Astrocyte (in vitro differentiated cells and primary cell): ENCODE data around the gene TSPEAR. TPM values are rescaled to one million over a fixed set of nuclear protein-coding genes. Genes with fewer than 3 reads are reported as not detected.

Source experiments
- DNase-seq: peaks from one replicate; pipeline ENCODE4 v3.0.0-alpha.2; 2010; ENCODE audit warnings: low read depth
- FAIRE-seq: peaks from 2 replicates; lab custom pipeline; 2011; peaks lifted over from hg19 to GRCh38; lab: Jason Lieb, UNC
- H2AFZ ChIP-seq: 2 replicates; pipeline ENCODE4 v1.6.0; 2012; ENCODE audit warnings: low read depth, low read length, inconsistent platforms
- H3K27ac ChIP-seq: 2 replicates; pipeline ENCODE4 v1.5.1; 2011; ENCODE audit warnings: low read depth, low read length, inconsistent platforms
- H3K27me3 ChIP-seq: 2 replicates; pipeline ENCODE4 v1.6.0; 2011; ENCODE audit warnings: low read length, inconsistent platforms; ENCODE audit not compliant: insufficient read depth
- H3K36me3 ChIP-seq: 2 replicates; pipeline ENCODE4 v1.5.1; 2011; ENCODE audit warnings: low read length, inconsistent platforms; ENCODE audit not compliant: insufficient read depth
- H3K4me1 ChIP-seq: 2 replicates; pipeline ENCODE4 v1.5.1; 2011; ENCODE audit warnings: low read length, inconsistent platforms; ENCODE audit not compliant: insufficient read depth
- H3K4me2 ChIP-seq: 2 replicates; pipeline ENCODE4 v1.6.0; 2012; ENCODE audit warnings: low read length, inconsistent platforms
- H3K4me3 ChIP-seq: 2 replicates; pipeline ENCODE4 v1.5.1; 2011; ENCODE audit warnings: low read depth, mild to moderate bottlenecking, low read length, inconsistent platforms; ENCODE audit not compliant: insufficient read depth
- H3K79me2 ChIP-seq: 2 replicates; pipeline ENCODE4 v1.6.0; 2012; ENCODE audit warnings: mild to moderate bottlenecking, low read length, inconsistent platforms; ENCODE audit not compliant: insufficient read depth
- H3K9ac ChIP-seq: 2 replicates; pipeline ENCODE4 v1.6.0; 2012; ENCODE audit warnings: mild to moderate bottlenecking, low read length, inconsistent platforms
- H3K9me3 ChIP-seq: 2 replicates; pipeline ENCODE4 v1.5.1; 2012; ENCODE audit warnings: low read depth, mild to moderate bottlenecking, low read length, inconsistent platforms; ENCODE audit not compliant: insufficient read depth
- H4K20me1 ChIP-seq: 2 replicates; pipeline ENCODE4 v1.6.0; 2012; ENCODE audit warnings: low read length, inconsistent platforms; ENCODE audit not compliant: insufficient read depth
- H3K27ac Mint-ChIP-seq: one replicate; pipeline ENCODE4 v1.8.0; 2021; ENCODE audit warnings: mild to moderate bottlenecking, mixed read lengths; ENCODE audit not compliant: unreplicated experiment
- H3K27me3 Mint-ChIP-seq: one replicate; pipeline ENCODE4 v1.8.0; 2021; ENCODE audit warnings: low read depth, mixed read lengths; ENCODE audit not compliant: unreplicated experiment
- H3K36me3 Mint-ChIP-seq: one replicate; pipeline ENCODE4 v1.8.0; 2021; ENCODE audit warnings: low read depth, mixed read lengths; ENCODE audit not compliant: unreplicated experiment
- H3K4me1 Mint-ChIP-seq: one replicate; pipeline ENCODE4 v1.8.0; 2021; ENCODE audit warnings: low read depth, mixed read lengths; ENCODE audit not compliant: unreplicated experiment
- H3K4me3 Mint-ChIP-seq: one replicate; pipeline ENCODE4 v1.8.0; 2021; ENCODE audit warnings: mild to moderate bottlenecking, moderate library complexity, mixed read lengths; ENCODE audit not compliant: unreplicated experiment
- H3K9me3 Mint-ChIP-seq: one replicate; pipeline ENCODE4 v1.8.0; 2021; ENCODE audit warnings: mild to moderate bottlenecking, mixed read lengths; ENCODE audit not compliant: unreplicated experiment
- EZH2 ChIP-seq: IDR thresholded peaks from 2 replicates; pipeline ENCODE4 v1.6.1; 2012; ENCODE audit warnings: mild to moderate bottlenecking, low read length, inconsistent platforms; ENCODE audit not compliant: insufficient read depth
- total RNA-seq: library from RNA; stranded (reverse); gene quantifications from 2 replicates; pipeline ENCODE4 v1.2.1, GENCODE V29; 2021
- TF ChIP-seq, protein P1 (sequence below): IDR thresholded peaks from 2 replicates; pipeline ENCODE4 v1.5.1; 2011; ENCODE audit warnings: low read depth, mild to moderate bottlenecking, inconsistent platforms, low read length, moderate library complexity; ENCODE audit not compliant: insufficient read depth

Gene TSPEAR
- total RNA-seq, 1 donor from 2014 or later, result not detected

- H3K27ac Mint-ChIP-seq, result no peak overlapping the region
- Histone ChIP-seq H3K36me3 (no peaks in the 10 kb centered on the region), H3K9me3 (no peaks in the 10 kb centered on the region), H4K20me1 (no peaks in the 10 kb centered on the region), H3K4me2 (no peak overlapping the region), H2AFZ (no peak overlapping the region), H3K27me3 (peaks cover 3% of the 10 kb centered on the region), H3K27ac (no peak overlapping the region), H3K4me3 (no peak overlapping the region), H3K79me2 (no peaks in the 10 kb centered on the region), H3K4me1 (no peaks in the 10 kb centered on the region), H3K9ac (no peak overlapping the region)
- H3K36me3 Mint-ChIP-seq, result peaks cover 8% of the 10 kb centered on the region
- H3K27me3 Mint-ChIP-seq, result peaks cover 66% of the 10 kb centered on the region
- DNase-seq (no peak), FAIRE-seq (no peak)
- peaks cover 6% of the 10 kb centered on the region for H3K9me3 Mint-ChIP-seq
- TF ChIP-seq EZH2, result no peak
- TF ChIP-seq, protein P1, sequence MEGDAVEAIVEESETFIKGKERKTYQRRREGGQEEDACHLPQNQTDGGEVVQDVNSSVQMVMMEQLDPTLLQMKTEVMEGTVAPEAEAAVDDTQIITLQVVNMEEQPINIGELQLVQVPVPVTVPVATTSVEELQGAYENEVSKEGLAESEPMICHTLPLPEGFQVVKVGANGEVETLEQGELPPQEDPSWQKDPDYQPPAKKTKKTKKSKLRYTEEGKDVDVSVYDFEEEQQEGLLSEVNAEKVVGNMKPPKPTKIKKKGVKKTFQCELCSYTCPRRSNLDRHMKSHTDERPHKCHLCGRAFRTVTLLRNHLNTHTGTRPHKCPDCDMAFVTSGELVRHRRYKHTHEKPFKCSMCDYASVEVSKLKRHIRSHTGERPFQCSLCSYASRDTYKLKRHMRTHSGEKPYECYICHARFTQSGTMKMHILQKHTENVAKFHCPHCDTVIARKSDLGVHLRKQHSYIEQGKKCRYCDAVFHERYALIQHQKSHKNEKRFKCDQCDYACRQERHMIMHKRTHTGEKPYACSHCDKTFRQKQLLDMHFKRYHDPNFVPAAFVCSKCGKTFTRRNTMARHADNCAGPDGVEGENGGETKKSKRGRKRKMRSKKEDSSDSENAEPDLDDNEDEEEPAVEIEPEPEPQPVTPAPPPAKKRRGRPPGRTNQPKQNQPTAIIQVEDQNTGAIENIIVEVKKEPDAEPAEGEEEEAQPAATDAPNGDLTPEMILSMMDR, result no peak
- H3K4me3 Mint-ChIP-seq, result no peak overlapping the region
- no peaks in the 10 kb centered on the region for H3K4me1 Mint-ChIP-seq
Measured at GRCh38 chr21:44681152-44681551, 30.2 kb downstream of the TSPEAR start.

DNA sequence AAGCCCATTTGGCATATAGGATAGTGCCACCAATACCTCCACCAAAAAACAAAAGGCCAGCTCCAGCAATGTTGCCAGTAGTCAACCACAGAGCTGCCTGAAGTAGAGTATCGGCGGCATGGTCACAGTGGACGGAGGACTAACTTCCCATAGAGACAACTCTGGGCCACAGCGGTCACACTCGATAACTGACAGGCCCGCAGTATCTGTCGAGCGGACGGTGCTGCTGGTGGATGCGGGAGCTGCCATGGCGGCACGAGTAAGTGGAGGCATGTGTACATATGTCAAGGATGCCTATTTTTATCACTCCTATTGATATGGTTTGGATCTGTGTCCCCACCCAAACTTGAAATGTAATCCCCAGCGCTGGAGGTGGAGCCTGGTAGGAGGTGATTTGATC lies 33.5 kb downstream of the TSPEAR start:
- Histone ChIP-seq H3K79me2 (no peaks in the 10 kb centered on the region), H3K27ac (no peak overlapping the region), H4K20me1 (no peaks in the 10 kb centered on the region), H3K4me2 (no peak overlapping the region), H3K36me3 (no peaks in the 10 kb centered on the region), H3K27me3 (peaks cover 3% of the 10 kb centered on the region), H3K4me3 (no peak overlapping the region), H3K9me3 (no peaks in the 10 kb centered on the region), H2AFZ (no peak overlapping the region), H3K9ac (no peak overlapping the region), H3K4me1 (no peaks in the 10 kb centered on the region)
- Mint-ChIP-seq H3K4me1 (no peaks in the 10 kb centered on the region), H3K4me3 (no peak overlapping the region), H3K27me3 (peaks cover 55% of the 10 kb centered on the region), H3K9me3 (peaks cover 18% of the 10 kb centered on the region), H3K27ac (no peak overlapping the region), H3K36me3 (no peaks in the 10 kb centered on the region)
- DNase-seq, result no peak
- no peak for TF ChIP-seq EZH2
- TF ChIP-seq, protein P1, result no peak
- FAIRE-seq, result no peak

DNA sequence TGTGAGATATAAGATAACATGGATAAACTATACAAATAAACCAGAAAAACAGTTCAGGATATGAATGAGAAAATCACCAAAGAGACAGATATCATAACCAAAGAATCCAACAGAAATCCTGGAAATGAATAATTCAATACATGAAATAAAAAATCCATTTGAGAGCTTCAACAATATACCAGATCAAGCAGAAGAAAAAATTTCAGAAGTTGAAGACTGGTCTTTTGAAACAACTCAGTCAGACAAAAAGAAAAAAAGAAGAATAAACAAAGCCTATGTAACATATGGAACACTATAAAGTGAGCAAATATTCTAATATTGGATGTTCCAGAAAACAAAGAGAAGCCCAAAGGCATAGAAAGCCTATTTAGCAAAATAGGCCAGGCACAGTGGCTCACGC lies 39.5 kb downstream of the TSPEAR start:
- H2AFZ ChIP-seq, result no peak overlapping the region
- H3K4me1 ChIP-seq, result no peaks in the 10 kb centered on the region
- H3K27me3 ChIP-seq, result peaks cover 1% of the 10 kb centered on the region
- FAIRE-seq (no peak), DNase-seq (no peak)
- Mint-ChIP-seq H3K27me3 (peaks cover 19% of the 10 kb centered on the region), H3K27ac (no peak overlapping the region), H3K36me3 (no peaks in the 10 kb centered on the region), H3K9me3 (peaks cover 45% of the 10 kb centered on the region), H3K4me1 (no peaks in the 10 kb centered on the region), H3K4me3 (no peak overlapping the region)
- no peaks in the 10 kb centered on the region for H3K79me2 ChIP-seq
- peaks cover 4% of the 10 kb centered on the region for H3K9me3 ChIP-seq
- no peak overlapping the region for H3K27ac ChIP-seq
- H4K20me1 ChIP-seq, result no peaks in the 10 kb centered on the region
- no peak overlapping the region for H3K4me2 ChIP-seq
- H3K4me3 ChIP-seq, result no peak overlapping the region
- no peak overlapping the region for H3K9ac ChIP-seq
- H3K36me3 ChIP-seq, result no peaks in the 10 kb centered on the region
- TF ChIP-seq EZH2, result no peak
- TF ChIP-seq, protein P1, result no peak
